Measurements from ENCODE around the gene PLIN3. TPM values are rescaled to one million over a fixed set of nuclear protein-coding genes. Genes with fewer than 3 reads are reported as not detected.
A peak's percentile ranks its signal among the peaks of the same experiment; 100 is the strongest.
"Not testable (repeated sequence)": the region's sequence is repeated elsewhere in the genome, so short reads cannot be mapped to it uniquely, and the experiment has no call there.

The PLIN3 gene
- total RNA-seq, 2 donors from 2014 or later: 56.6 to 88.6 TPM

GRCh38 chr19:4897146-4897545, 29.7 kb upstream of the PLIN3 start:
- intact Hi-C loops (cut with DNase I): no loop called here
- no peak for DNase-seq (ENCODE audit: low spot score)

GRCh38 chr19:4896372-4896771, 28.9 kb upstream of the PLIN3 start:
- no peak for DNase-seq (ENCODE audit: low spot score)
- intact Hi-C loops (cut with DNase I): no loop called here

GRCh38 chr19:4892962-4893361, 25.5 kb upstream of the PLIN3 start:
- intact Hi-C loops (cut with DNase I); DNase-seq (ENCODE audit: low spot score): not testable (repeated sequence)

DNA sequence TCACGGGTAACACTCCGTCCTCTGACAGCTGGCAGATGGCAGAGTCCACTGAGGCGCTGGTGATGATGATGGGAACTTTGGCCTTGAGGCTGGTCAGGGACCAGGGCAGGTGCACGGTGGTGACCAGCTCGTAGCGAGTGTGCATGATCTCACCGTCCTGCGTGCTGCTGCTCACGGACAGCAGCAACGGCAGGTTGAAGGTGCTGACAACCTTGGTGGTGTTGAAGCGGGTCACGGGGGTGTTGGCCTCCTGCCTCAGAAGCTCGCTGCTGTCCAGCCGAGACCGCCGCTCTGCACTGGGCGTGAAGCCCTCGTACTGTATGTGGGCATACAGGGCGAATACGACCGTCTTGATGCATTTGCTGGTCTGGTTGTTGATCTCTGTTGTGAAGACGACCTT, 23.6 kb upstream of the PLIN3 start:
- no peak for DNase-seq (ENCODE audit: low spot score)
- intact Hi-C loops (cut with DNase I): no loop called here

GRCh38 chr19:4889034-4889815, 21.8 kb upstream of the PLIN3 start:
- intact Hi-C loops (cut with DNase I): no loop called here

DNA sequence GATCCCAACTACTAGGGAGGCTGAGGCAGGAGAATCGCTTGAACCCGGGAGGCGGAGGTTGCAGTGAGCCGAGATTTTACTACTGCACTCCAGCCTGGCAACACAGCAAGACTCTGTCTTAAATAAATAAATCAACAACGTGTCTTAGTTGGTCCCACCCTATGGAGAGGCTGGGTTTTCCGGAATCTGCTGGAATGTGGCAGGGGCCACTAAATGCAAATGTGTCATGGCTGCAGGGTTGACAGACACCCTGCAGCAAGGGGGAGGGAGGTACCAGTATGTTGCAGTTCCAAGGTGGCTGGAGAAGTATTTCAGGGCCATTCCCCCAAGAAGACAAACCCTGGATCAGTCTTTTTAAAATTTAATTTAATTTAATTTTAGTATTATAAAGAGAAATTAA, 20.3 kb upstream of the PLIN3 start:
- intact Hi-C loops (cut with DNase I); DNase-seq (ENCODE audit: low spot score): not testable (repeated sequence)

More at GRCh38 chr19:4889034-4889815, 21.8 kb upstream of the PLIN3 start:
- DNase-seq (ENCODE audit: low spot score): no peak

- DNase-seq (ENCODE audit: low spot score); intact Hi-C loops (cut with DNase I): not testable (repeated sequence)
Measured at GRCh38 chr19:4884993-4885392, 17.5 kb upstream of the PLIN3 start.

DNA sequence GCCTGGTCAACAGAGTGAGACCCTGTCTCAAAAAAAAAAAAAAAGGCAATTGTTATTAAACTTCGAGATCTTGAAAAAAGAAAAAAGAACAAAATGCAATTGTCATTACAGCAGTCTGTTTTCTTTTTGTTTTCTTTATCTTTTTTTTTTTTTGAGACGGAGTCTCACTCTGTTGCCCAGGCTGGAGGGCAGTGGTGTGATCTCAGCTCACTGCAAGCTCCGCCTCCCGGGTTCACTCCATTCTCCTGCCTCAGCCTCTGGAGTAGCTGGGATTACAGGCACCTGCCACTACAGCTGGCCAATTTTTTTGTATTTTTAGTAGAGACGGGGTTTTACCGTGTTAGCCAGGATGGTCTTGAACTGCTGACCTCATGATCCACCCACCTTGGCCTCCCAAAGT, 15.4 kb upstream of the PLIN3 start:
- intact Hi-C loops (cut with DNase I); DNase-seq (ENCODE audit: low spot score): not testable (repeated sequence)

DNA sequence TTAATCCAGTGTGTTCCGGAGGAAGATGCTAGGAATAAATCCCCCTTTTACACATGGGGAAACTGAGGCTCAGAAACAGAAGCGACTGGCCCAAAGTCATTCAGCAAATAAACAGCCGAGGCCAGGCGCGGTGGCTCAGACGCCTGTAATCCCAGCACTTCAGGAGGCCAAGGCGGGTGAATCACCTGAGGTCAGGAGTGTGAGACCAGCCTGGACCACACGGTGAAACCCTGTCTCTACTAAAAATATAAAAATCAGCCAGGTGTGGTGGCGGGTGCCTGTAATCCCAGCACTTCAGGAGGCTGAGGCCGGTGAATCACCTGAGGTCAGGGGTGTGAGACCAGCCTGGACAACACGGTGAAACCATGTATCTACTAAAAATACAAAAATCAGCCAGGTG, 11.6 kb upstream of the PLIN3 start:
- intact Hi-C loops (cut with DNase I): loop anchor here in 1 of 2 donors (5.0 kb wide), 1 partner anchor 153 kb away; no protein-coding TSS in a partner anchor
- DNase-seq (ENCODE audit: low spot score): no peak

GRCh38 chr19:4878491-4878968, 11.1 kb upstream of the PLIN3 start:
- intact Hi-C loops (cut with DNase I): loop anchor here in 1 of 2 donors (5.0 kb wide), 1 partner anchor 154 kb away; no protein-coding TSS in a partner anchor
- no peak for DNase-seq (ENCODE audit: low spot score)

GRCh38 chr19:4877753-4878490, 10.5 kb upstream of the PLIN3 start:
- DNase-seq (ENCODE audit: low spot score): no peak
- intact Hi-C loops (cut with DNase I): loop anchor here in 1 of 2 donors (5.0 kb wide), 1 partner anchor 154 kb away; no protein-coding TSS in a partner anchor

DNA sequence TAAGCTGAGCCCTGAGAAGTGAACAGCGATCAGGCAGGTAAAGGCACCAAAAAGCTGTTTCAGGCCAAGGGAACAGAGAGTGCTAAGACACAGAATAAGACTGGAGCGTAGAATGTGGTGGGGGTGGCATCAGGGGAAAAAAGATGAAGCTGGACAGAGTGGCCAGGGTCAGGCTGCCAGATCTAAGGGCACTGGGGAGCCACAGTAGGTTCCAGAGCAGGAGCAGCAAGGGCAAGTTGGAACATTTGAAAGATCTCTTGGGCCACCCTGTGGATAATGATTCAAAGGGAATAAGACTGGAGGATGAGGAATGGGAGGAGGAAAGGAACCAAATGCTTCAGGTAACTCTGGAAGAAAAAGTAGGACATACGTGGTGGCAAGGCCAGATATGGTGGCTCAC, 6.5 kb upstream of the PLIN3 start:
- intact Hi-C loops (cut with DNase I): loop anchor here in 1 of 2 donors (5.0 kb wide), 1 partner anchor 38 kb away; no protein-coding TSS in a partner anchor
- no peak for DNase-seq (ENCODE audit: low spot score)

DNA sequence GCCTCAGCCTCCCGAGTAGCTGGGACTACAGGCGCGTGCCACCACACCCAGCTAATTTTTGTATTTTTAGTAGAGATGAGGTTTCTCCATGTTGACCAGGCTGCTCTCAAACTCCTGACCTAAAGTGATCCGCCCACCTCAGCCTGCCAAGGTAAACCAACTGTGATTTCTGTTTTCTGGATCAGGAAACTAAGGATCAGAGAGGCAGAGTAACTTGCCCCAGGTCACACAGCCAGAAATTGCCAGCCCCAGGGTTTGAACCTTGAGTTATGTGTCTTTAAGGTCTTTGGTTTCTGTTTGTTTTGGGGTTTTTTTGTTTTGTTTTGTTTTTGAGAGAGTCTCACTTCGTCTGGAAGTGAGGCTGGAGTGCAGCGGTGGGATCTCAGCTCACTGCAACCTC, 4.2 kb upstream of the PLIN3 start:
- intact Hi-C loops (cut with DNase I): loop anchor here in 1 of 2 donors (5.0 kb wide), 1 partner anchor 41 kb away; no protein-coding TSS in a partner anchor
- DNase-seq (ENCODE audit: low spot score): no peak

DNA sequence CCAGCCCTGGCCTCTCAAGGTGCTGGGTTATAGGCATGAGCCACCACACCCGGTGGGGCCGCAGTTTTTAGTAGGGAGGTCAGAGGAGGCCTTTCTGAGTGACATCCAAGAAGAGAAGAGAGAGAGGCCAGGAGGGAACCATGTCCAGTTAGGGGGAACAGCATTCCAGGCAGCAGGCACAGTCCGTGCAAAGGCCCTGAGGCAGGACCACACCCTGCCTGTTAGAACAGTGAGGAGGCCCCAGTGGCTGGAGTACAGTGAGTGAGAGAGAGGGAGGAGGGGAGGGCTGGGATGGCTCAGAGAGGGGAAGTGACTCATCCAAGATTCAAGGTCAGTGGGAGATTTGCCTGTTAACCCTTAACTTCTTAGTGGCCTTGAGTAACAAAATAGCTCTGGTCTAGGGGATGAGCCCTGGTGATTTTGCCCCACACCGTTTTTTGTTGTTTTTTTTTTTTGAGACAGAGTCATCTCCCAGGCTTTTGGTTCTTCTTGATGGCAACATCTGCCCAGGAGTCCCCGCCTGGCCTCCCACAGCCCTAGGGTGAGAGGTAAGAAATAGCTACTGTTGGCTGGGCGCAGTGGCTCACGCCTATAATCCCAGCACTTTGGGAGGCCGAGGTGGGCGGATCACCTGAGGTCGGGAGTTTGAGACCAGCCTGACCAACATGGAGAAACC, 2.7 kb upstream of the PLIN3 start:
- intact Hi-C loops (cut with DNase I): loop anchor here in 1 of 2 donors (5.0 kb wide), 1 partner anchor 42 kb away; no protein-coding TSS in a partner anchor
- DNase-seq (ENCODE audit: low spot score): peak; percentile 88

- intact Hi-C loops (cut with DNase I): no loop called here
- no peak for DNase-seq (ENCODE audit: low spot score)
Measured at GRCh38 chr19:4868286-4868834, 893 bp upstream of the PLIN3 start.

GRCh38 chr19:4866595-4867424, 657 bp downstream of the PLIN3 start:
- peak; percentile 91 for DNase-seq (ENCODE audit: low spot score)
- intact Hi-C loops (cut with DNase I): no loop called here

GRCh38 chr19:4861147-4861546, 6.3 kb downstream of the PLIN3 start:
- DNase-seq (ENCODE audit: low spot score): no peak
- intact Hi-C loops (cut with DNase I): no loop called here

GRCh38 chr19:4859697-4860096, 7.8 kb downstream of the PLIN3 start:
- intact Hi-C loops (cut with DNase I): loop anchor here in 1 of 2 donors (10.0 kb wide), 1 partner anchor 55 kb away; no protein-coding TSS in a partner anchor
- DNase-seq (ENCODE audit: low spot score): no peak

Data from posterior vena cava (tissue), 2 donors.